Neural cell (in vitro differentiated cells): ENCODE measurements around the gene OVOL3. TPM values are rescaled to one million over a fixed set of nuclear protein-coding genes. Genes with fewer than 3 reads are reported as not detected.
A peak's percentile ranks its signal among the peaks of the same experiment; 100 is the strongest.

Experiments used
- H2AFZ ChIP-seq: fragments of 200-600, 300-800 bp; sonication (generic), shearing (Covaris generic); 2 replicates; pipeline ENCODE4 v1.6.0; 2014; ENCODE audit warnings: low read depth, mild to moderate bottlenecking, antibody characterized with exemption, low read length, moderate library complexity
- H3F3A ChIP-seq: fragments of 200-600 bp; shearing (Covaris generic); 2 replicates; pipeline ENCODE4 v1.6.1; 2016; ENCODE audit warnings: mild to moderate bottlenecking, moderate library complexity, mixed read lengths, antibody characterized with exemption, low read length; ENCODE audit not compliant: insufficient read depth, poor library complexity, severe bottlenecking
- H3K27ac ChIP-seq: fragments of 200-600, 300-800 bp; sonication (generic), shearing (Covaris generic); 2 replicates; pipeline ENCODE4 v1.5.1; 2014; ENCODE audit warnings: mild to moderate bottlenecking, low read length, moderate library complexity
- H3K27me3 ChIP-seq: fragments of 300-800, 200-600 bp; sonication (generic), shearing (Covaris generic); 2 replicates; pipeline ENCODE4 v1.6.0; 2014; ENCODE audit warnings: mild to moderate bottlenecking, low read depth, low read length, moderate library complexity; ENCODE audit not compliant: insufficient read depth
- H3K36me3 ChIP-seq: fragments of 300-800, 200-600 bp; sonication (generic), shearing (Covaris generic); 2 replicates; pipeline ENCODE4 v1.5.1; 2014; ENCODE audit warnings: mild to moderate bottlenecking, antibody characterized with exemption, low read length, moderate library complexity; ENCODE audit not compliant: insufficient read depth
- H3K4me2 ChIP-seq: fragments of 300-800, 200-600 bp; sonication (generic), shearing (Covaris generic); 2 replicates; pipeline ENCODE4 v1.6.0; 2014; ENCODE audit warnings: mild to moderate bottlenecking, low read length
- H3K4me3 ChIP-seq: fragments of 300-800, 200-600 bp; sonication (generic), shearing (Covaris generic); 2 replicates; pipeline ENCODE4 v1.5.1; 2014; ENCODE audit warnings: mild to moderate bottlenecking, low read length, moderate library complexity
- H3K79me2 ChIP-seq: fragments of 200-600 bp; shearing (Covaris generic); replicated peaks from 2 replicates; pipeline ENCODE4 v1.6.0; 2014; ENCODE audit warnings: mild to moderate bottlenecking, low read length, moderate library complexity; ENCODE audit not compliant: insufficient read depth
- H3K9ac ChIP-seq: fragments of 300-800, 200-600 bp; sonication (generic), shearing (Covaris generic); 2 replicates; pipeline ENCODE4 v1.6.1; 2016; ENCODE audit warnings: mild to moderate bottlenecking, low read length, mixed read lengths
- H3K9me2 ChIP-seq: fragments of 200-600 bp; shearing (Covaris generic); 2 replicates; pipeline ENCODE4 v1.6.1; 2016; ENCODE audit warnings: mild to moderate bottlenecking, low read length, mixed read lengths; ENCODE audit not compliant: insufficient read depth
- H3K9me3 ChIP-seq: fragments of 200-600, 300-800 bp; sonication (generic), shearing (Covaris generic); 2 replicates; pipeline ENCODE4 v1.6.1; 2016; ENCODE audit warnings: mild to moderate bottlenecking, mixed run types, low read length, moderate library complexity, mixed read lengths
- H4K20me1 ChIP-seq: fragments of 200-600 bp; shearing (Covaris generic); 2 replicates; pipeline ENCODE4 v1.6.1; 2016; ENCODE audit warnings: mild to moderate bottlenecking, mixed run types; ENCODE audit not compliant: insufficient read depth
- CTCF ChIP-seq: fragments of 450-650 bp; IDR thresholded peaks from 2 replicates; pipeline ENCODE4 v1.5.1; 2014; ENCODE audit warnings: antibody characterized with exemption, mild to moderate bottlenecking, moderate library complexity; ENCODE audit not compliant: poor library complexity, severe bottlenecking
- MXI1 ChIP-seq: fragments of 450-650 bp; conservative IDR thresholded peaks from 2 replicates; pipeline ENCODE4 v1.6.1; 2014; ENCODE audit warnings: antibody characterized with exemption, mild to moderate bottlenecking; ENCODE audit not compliant: poor library complexity, severe bottlenecking
- POLR2AphosphoS5 ChIP-seq: IDR thresholded peaks from 2 replicates; pipeline ENCODE4 v1.6.1; 2012
- SMC3 ChIP-seq: fragments of 450-650 bp; conservative IDR thresholded peaks from 2 replicates; pipeline ENCODE4 v1.6.1; 2014; ENCODE audit warnings: antibody characterized with exemption, mild to moderate bottlenecking, moderate library complexity; ENCODE audit not compliant: poor library complexity
- TAF1 ChIP-seq: IDR thresholded peaks from 2 replicates; pipeline ENCODE4 v1.6.1; 2012; ENCODE audit warnings: low read depth
- polyA plus RNA-seq: library from polyadenylated mRNA; depleted of rRNA; stranded (reverse); fragments of >200 nt; gene quantifications from 2 replicates; pipeline ENCODE4 v1.2.3, GENCODE V29; 2014
- TF ChIP-seq, protein P1 (sequence below): IDR thresholded peaks from 2 replicates; pipeline ENCODE4 v1.6.1; 2012; ENCODE audit warnings: borderline replicate concordance

The OVOL3 gene
- polyA plus RNA-seq, 1 donor from 2014 or later, result not detected

- Histone ChIP-seq H3K4me2 (no peak overlapping the region), H3K9me3 (no peaks in the 10 kb centered on the region), H3K9ac (no peak overlapping the region), H3K4me3 (no peak overlapping the region), H3K27me3 (no peaks in the 10 kb centered on the region), H2AFZ (no peak overlapping the region), H3F3A (no peaks in the 10 kb centered on the region), H3K9me2 (no peaks in the 10 kb centered on the region), H3K36me3 (no peaks in the 10 kb centered on the region), H4K20me1 (no peaks in the 10 kb centered on the region), H3K27ac (no peak overlapping the region), H3K79me2 (peaks cover 18% of the 10 kb centered on the region)
- TF ChIP-seq CTCF (no peak), MXI1 (no peak), TAF1 (no peak)
These were observed 1.7 kb downstream of the OVOL3 start for GRCh38 chr19:36112678-36113077.

GRCh38 chr19:36113425-36113824, 2.5 kb downstream of the OVOL3 start:
- Histone ChIP-seq H3K27me3 (no peaks in the 10 kb centered on the region), H4K20me1 (no peaks in the 10 kb centered on the region), H3K36me3 (no peaks in the 10 kb centered on the region), H2AFZ (no peak overlapping the region), H3F3A (no peaks in the 10 kb centered on the region), H3K79me2 (peaks cover 18% of the 10 kb centered on the region), H3K27ac (no peak overlapping the region), H3K9me2 (no peaks in the 10 kb centered on the region), H3K4me3 (peak overlapping the region; percentile 97), H3K9ac (peak overlapping the region; percentile 80), H3K4me2 (no peak overlapping the region), H3K9me3 (no peaks in the 10 kb centered on the region)
- no peak for TF ChIP-seq POLR2AphosphoS5
- no peak for TF ChIP-seq MXI1
- TF ChIP-seq TAF1, result no peak
- TF ChIP-seq, protein P1, sequence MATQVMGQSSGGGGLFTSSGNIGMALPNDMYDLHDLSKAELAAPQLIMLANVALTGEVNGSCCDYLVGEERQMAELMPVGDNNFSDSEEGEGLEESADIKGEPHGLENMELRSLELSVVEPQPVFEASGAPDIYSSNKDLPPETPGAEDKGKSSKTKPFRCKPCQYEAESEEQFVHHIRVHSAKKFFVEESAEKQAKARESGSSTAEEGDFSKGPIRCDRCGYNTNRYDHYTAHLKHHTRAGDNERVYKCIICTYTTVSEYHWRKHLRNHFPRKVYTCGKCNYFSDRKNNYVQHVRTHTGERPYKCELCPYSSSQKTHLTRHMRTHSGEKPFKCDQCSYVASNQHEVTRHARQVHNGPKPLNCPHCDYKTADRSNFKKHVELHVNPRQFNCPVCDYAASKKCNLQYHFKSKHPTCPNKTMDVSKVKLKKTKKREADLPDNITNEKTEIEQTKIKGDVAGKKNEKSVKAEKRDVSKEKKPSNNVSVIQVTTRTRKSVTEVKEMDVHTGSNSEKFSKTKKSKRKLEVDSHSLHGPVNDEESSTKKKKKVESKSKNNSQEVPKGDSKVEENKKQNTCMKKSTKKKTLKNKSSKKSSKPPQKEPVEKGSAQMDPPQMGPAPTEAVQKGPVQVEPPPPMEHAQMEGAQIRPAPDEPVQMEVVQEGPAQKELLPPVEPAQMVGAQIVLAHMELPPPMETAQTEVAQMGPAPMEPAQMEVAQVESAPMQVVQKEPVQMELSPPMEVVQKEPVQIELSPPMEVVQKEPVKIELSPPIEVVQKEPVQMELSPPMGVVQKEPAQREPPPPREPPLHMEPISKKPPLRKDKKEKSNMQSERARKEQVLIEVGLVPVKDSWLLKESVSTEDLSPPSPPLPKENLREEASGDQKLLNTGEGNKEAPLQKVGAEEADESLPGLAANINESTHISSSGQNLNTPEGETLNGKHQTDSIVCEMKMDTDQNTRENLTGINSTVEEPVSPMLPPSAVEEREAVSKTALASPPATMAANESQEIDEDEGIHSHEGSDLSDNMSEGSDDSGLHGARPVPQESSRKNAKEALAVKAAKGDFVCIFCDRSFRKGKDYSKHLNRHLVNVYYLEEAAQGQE, result no peak
- no peak for TF ChIP-seq CTCF
- no peak for TF ChIP-seq SMC3
